ENCODE data around the gene OVCH1.

OVCH1 gene

GRCh38 chr12:29431513-29431912, 66.0 kb downstream of the OVCH1 start:
- TF ChIP-seq CTCF (IDR thresholded peaks at IDR 0.05; ENCODE audit: borderline replicate concordance, insufficient read depth, low read depth, low read length), result no peak
- no peak overlapping the region for H3K4me3 ChIP-seq (ENCODE audit: low read depth, low read length)

- no peak overlapping the region for H3K4me3 ChIP-seq (ENCODE audit: low read depth, low read length)
- no peak for TF ChIP-seq CTCF (IDR thresholded peaks at IDR 0.05; ENCODE audit: borderline replicate concordance, insufficient read depth, low read depth, low read length)
Measured at GRCh38 chr12:29430716-29431044, 66.8 kb downstream of the OVCH1 start.

- no peak for TF ChIP-seq CTCF (IDR thresholded peaks at IDR 0.05; ENCODE audit: borderline replicate concordance, insufficient read depth, low read depth, low read length)
- no peak overlapping the region for H3K4me3 ChIP-seq (ENCODE audit: low read depth, low read length)
Measured at GRCh38 chr12:29429999-29430715, 67.3 kb downstream of the OVCH1 start.

- no peak for TF ChIP-seq CTCF (IDR thresholded peaks at IDR 0.05; ENCODE audit: borderline replicate concordance, insufficient read depth, low read depth, low read length)
- no peak overlapping the region for H3K4me3 ChIP-seq (ENCODE audit: low read depth, low read length)
Measured at GRCh38 chr12:29428633-29429032, 68.9 kb downstream of the OVCH1 start.

GRCh38 chr12:29427964-29428363, 69.5 kb downstream of the OVCH1 start:
- no peak overlapping the region for H3K4me3 ChIP-seq (ENCODE audit: low read depth, low read length)
- peak; percentile 55; the same call in 1 of the 2 replicates for TF ChIP-seq CTCF (IDR thresholded peaks at IDR 0.05; ENCODE audit: borderline replicate concordance, insufficient read depth, low read depth, low read length)

- TF ChIP-seq CTCF (IDR thresholded peaks at IDR 0.05; ENCODE audit: borderline replicate concordance, insufficient read depth, low read depth, low read length), result no peak
- no peak overlapping the region for H3K4me3 ChIP-seq (ENCODE audit: low read depth, low read length)
Measured at GRCh38 chr12:29426498-29426897, 71.0 kb downstream of the OVCH1 start.

- no peak for TF ChIP-seq CTCF (IDR thresholded peaks at IDR 0.05; ENCODE audit: borderline replicate concordance, insufficient read depth, low read depth, low read length)
- no peak overlapping the region for H3K4me3 ChIP-seq (ENCODE audit: low read depth, low read length)
Measured at GRCh38 chr12:29425722-29426121, 71.8 kb downstream of the OVCH1 start.
